AG04449 (cell line): ENCODE results near the gene TNS3.

Experiments
- CTCF ChIA-PET: fragments of 350-600 bp; formaldehyde crosslinking; extraction: SDS; loops from one replicate; lab custom pipeline; 2021; ENCODE audit warnings: antibody characterized with exemption; lab: Yijun Ruan, JAX
- POLR2A ChIA-PET: fragments of 400-600, 350-600 bp; formaldehyde crosslinking; extraction: SDS; loops from one replicate; lab custom pipeline; 2020; ENCODE audit warnings: antibody characterized with exemption, inconsistent platforms; lab: Yijun Ruan, JAX
- DNase-seq: peaks from one replicate; pipeline ENCODE4 v3.0.0-alpha.2; 2010; ENCODE audit warnings: low read depth, low spot score
- H3K4me3 ChIP-seq: 2 replicates; pipeline ENCODE4 v1.5.1; 2011; ENCODE audit warnings: low read depth, mild to moderate bottlenecking, control low read depth, low read length
- TF ChIP-seq, protein P1 (sequence below): IDR thresholded peaks from one replicate; pipeline ENCODE4 v1.5.1; 2011; ENCODE audit warnings: mild to moderate bottlenecking, moderate library complexity, low read length, control low read depth, inconsistent platforms; ENCODE audit not compliant: insufficient read depth; ENCODE audit errors: missing control alignments

The TNS3 gene

DNA sequence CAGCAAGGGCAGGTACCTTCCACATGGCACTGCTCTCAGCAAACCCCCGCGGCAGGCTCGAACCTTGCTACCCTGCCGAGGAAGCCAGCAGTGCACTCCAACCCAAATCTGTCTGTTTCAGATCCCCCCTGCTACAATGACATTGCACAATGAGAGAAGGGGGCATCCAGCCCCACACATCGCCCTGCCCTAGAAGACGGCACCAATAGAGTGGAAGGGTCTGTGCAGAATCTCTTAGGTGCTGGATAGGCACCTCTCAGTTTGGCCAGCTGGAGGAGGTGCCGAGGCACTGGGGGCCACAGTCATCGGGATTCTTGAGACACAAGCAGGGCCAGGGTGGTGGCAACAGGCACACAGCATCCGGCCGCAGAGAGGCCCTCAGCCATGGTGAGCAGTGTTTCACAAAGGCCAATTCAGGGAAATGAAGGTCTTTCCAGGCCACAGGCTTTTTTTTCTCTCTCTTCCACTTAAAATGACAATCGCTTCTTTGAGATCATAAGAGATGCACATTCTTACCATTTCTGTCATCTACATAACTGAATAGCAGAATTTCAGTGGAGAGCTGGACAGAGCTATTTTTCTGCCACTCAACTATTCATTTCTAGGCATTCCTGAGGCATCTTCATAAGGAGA is 281.3 kb downstream of the TNS3 start:
- TF ChIP-seq, protein P1, sequence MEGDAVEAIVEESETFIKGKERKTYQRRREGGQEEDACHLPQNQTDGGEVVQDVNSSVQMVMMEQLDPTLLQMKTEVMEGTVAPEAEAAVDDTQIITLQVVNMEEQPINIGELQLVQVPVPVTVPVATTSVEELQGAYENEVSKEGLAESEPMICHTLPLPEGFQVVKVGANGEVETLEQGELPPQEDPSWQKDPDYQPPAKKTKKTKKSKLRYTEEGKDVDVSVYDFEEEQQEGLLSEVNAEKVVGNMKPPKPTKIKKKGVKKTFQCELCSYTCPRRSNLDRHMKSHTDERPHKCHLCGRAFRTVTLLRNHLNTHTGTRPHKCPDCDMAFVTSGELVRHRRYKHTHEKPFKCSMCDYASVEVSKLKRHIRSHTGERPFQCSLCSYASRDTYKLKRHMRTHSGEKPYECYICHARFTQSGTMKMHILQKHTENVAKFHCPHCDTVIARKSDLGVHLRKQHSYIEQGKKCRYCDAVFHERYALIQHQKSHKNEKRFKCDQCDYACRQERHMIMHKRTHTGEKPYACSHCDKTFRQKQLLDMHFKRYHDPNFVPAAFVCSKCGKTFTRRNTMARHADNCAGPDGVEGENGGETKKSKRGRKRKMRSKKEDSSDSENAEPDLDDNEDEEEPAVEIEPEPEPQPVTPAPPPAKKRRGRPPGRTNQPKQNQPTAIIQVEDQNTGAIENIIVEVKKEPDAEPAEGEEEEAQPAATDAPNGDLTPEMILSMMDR: no peak
- POLR2A ChIA-PET: no interaction called here
- CTCF ChIA-PET: interaction anchor here (0.9 to 1.7 kb wide), 6 partner anchors 25 to 519 kb away, joined by 3 to 10 read pairs (median 4); no protein-coding TSS in a partner anchor
- H3K4me3 ChIP-seq: no peak overlapping the region
- no peak for DNase-seq

DNA sequence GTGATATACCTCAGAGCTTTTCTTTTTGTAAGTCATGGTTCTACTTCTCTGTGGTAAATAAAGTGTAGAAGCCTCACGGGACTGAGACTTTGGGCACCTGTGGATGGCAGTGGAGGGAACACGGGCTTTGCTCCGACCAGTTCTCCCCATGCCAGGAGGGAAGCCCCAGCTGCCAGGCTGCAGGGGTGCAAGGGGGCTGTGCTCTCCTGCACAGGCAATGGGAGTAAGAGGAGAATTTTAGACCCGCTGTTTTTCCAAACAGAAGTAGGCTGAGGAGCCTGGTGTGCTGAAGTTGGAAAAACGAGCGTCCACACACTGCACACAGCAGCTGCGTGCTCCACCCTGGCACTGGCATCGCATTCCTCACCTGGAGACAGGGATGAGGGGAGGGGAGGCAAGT is 282.4 kb downstream of the TNS3 start:
- TF ChIP-seq, protein P1: no peak
- POLR2A ChIA-PET: interaction anchor here (1.0 kb wide), 1 partner anchor 35 kb away, joined by 3 read pairs; no protein-coding TSS in a partner anchor

GRCh38 chr7:47298636-47299035 is 283.3 kb downstream of the TNS3 start:
- TF ChIP-seq, protein P1: no peak
- ChIA-PET POLR2A (interaction anchor here (1.0 kb wide), 1 partner anchor 36 kb away, joined by 3 read pairs; no protein-coding TSS in a partner anchor), CTCF (interaction anchor here (0.6 to 1.4 kb wide), 3 partner anchors 27 to 521 kb away, joined by 3 to 4 read pairs (median 4); no protein-coding TSS in a partner anchor)
- no peak for DNase-seq
- no peak overlapping the region for H3K4me3 ChIP-seq

More for the DNA sequence above, 282.4 kb downstream of the TNS3 start:
- CTCF ChIA-PET: interaction anchor here (1.3 to 1.7 kb wide), 4 partner anchors 26 to 520 kb away, joined by 4 to 10 read pairs (median 4); no protein-coding TSS in a partner anchor
- DNase-seq: no peak
- no peak overlapping the region for H3K4me3 ChIP-seq

- TF ChIP-seq, protein P1: no peak
- no peak for DNase-seq
- ChIA-PET CTCF (interaction anchor here (1.1 kb wide), 1 partner anchor 31 kb away, joined by 3 read pairs; no protein-coding TSS in a partner anchor), POLR2A (no interaction called here)
- no peak overlapping the region for H3K4me3 ChIP-seq
These were observed 284.8 kb downstream of the TNS3 start for GRCh38 chr7:47297120-47297519.

DNA sequence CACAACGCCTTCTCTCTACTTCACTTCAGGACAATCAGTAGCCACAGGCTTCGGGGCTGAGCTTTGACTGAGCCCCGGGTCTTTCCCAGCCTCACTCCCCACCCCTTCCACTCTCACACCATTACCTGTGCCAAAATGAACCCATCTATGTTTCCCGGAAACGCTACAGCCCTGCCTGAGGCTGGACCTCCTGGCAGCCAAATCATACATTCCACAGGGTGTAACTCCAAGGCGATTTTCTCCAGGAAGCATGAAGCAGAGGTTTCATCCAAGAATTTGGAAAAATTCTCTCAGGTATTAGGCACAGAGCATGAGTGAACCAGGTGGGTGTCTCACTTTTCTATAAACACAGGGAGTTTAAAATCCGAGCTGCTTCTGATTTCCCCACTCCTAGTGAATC is 286.3 kb downstream of the TNS3 start:
- POLR2A ChIA-PET: no interaction called here

More for the DNA sequence above, 286.3 kb downstream of the TNS3 start:
- DNase-seq: no peak
- TF ChIP-seq, protein P1: no peak
- no peak overlapping the region for H3K4me3 ChIP-seq
- CTCF ChIA-PET: interaction anchor here (1.5 kb wide), 1 partner anchor 41 kb away, joined by 3 read pairs; no protein-coding TSS in a partner anchor
